GM19238 (cell line): ENCODE results near the gene OR1L8.

Source experiments
- DNase-seq: peaks from one replicate; pipeline ENCODE4 v3.0.0; 2011; ENCODE audit warnings: low spot score; ENCODE audit not compliant: insufficient read length

The OR1L8 gene

DNA sequence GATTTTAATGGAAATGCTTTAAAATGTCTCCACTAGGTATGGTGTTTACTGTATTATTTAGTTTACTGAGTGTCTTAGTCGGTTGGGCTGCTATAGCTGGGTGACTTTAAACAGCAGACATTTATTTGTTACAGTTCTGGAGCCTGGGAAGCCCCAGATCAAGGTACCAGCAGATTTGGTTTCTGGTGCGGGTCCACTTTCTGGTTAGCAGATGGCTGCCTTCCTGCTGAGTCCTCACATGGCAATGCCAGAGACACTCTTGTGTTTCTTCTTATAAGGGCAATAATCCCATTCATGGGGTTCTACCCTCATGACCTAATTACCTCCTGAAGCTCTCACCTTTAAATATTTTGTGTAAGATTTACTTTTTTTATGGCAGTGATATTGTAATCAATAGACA, 65.0 kb downstream of the OR1L8 start:
- DNase-seq, result no peak
